ENCODE data around the gene ANKS1A.

Gene ANKS1A

DNA sequence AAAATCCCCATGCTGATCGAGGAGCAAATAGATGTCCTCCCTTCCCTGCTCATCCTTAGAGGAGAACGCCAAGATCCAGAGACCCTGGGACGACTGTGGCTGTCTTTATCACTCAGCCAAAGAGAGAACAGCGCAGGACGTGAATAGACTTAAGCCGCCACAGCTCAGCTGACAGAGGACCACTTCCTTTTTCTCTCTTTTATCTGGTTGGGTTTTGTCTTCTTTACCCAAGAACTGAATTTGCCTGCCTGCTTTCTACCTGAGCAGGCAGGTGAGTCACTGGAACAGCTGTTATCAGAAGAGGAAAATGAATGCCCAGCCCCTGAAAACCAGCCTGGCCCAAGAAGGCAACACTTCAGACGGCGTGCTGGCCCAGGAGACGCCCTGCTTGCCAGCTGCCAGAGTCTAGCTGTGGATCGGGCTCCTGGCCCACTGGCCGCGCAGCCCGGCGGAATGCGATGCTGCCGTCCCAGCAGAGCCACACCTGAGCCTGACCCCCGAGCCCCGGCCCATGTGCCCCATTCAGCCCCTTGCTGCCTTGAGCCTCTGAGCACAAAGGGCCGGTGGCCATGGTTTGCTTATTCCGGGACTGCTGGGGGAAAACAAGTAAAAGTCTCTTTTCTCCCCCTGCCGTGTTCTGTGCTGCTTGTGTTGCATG, 169.9 kb downstream of the ANKS1A start:
- no peak for DNase-seq

DNA sequence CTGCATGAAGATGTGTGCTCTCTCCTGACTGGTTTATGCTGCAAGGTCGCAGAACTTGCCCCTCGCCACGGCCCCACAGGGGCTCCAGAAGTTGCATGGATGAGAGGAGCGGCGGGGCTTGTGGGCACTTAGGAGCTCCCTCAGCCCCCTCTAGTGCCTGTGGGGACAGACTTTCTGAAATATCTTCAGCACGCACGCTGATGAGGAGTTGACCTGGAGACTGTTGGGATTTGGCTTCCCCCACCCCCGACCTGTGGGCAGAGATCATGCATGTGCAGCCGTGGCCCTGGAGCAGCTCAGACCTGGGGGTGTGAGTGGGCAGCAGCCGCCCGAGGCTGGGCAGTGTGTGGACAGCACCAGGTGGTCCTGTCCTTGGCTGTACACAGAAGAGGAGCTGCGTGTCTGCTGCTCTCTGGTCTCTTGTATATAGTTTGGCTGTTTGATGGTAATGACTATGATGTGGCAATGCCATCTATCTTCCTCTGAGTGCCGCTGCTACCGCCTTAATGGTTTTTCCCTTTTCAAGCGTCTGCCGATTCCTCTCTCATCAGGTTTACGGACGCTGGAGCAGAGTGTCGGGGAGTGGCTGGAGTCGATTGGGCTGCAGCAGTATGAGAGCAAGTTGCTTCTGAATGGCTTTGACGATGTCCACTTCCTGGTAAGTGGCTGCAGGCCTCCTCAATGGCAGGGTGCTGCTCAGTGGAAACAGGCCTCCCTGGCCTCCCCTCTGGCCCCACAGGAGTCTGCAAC, 170.7 kb downstream of the ANKS1A start:
- no peak for DNase-seq

DNA sequence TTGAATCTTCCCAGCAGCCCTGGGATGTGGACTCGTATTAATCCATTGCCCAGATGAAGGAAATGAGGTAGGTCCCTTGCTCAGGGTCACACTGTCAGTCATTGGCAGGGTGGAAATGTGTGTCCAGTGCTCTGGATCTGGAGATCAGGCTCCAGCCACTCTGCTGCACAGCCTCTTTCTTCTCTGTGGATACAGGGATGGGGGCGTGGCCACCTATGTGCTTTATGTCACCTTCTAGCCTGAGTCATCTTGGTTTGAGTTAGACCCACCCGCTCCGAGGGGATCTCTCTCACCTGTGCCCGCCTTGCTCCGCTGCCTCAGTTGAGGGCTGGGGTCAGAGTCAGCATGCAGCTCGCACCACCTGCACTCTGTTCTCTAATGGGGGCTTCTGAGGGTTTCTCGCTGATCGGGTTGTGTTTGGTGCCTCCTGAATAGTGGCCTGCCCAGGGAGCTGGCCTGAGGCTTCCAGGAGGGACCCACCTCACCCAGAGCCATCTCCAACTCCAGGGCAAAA, 172.1 kb downstream of the ANKS1A start:
- no peak for DNase-seq

DNA sequence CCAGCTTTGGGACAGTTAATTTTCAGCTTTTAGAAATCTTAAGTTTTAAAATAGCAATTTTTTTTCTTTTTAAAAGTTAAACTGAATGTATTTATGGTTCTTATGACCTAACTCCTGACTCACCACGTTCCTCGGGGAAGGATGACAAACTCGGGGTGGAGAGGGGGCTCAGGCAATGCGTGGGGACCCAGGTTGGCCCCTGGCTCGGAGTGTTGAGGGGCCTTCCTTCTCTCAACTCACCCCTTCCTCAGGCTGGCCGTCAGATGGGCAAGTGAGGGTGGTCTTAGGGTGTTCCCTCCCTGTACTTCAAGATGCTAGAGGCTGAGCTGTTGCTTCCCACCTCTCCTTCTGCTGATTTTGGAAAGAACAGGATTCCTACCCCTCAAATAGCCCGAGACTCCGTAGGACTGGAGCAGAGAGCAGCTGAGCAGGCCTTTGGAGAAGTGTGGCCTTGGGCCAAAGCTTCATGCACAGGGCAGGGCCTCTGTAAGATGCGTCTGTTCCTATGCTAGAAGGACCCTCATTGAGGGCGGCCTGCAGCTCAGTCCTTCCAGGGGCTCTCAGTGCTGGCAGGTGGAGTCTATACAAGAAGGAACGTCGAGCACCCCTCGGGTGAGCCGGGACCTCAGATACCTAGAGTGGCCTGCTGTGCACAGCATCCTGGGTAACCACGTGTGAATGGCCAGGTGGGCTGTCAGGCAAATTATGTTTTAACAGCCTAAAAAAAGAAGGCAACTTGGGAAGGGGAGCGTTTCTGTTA, 172.8 kb downstream of the ANKS1A start:
- no peak for DNase-seq

DNA sequence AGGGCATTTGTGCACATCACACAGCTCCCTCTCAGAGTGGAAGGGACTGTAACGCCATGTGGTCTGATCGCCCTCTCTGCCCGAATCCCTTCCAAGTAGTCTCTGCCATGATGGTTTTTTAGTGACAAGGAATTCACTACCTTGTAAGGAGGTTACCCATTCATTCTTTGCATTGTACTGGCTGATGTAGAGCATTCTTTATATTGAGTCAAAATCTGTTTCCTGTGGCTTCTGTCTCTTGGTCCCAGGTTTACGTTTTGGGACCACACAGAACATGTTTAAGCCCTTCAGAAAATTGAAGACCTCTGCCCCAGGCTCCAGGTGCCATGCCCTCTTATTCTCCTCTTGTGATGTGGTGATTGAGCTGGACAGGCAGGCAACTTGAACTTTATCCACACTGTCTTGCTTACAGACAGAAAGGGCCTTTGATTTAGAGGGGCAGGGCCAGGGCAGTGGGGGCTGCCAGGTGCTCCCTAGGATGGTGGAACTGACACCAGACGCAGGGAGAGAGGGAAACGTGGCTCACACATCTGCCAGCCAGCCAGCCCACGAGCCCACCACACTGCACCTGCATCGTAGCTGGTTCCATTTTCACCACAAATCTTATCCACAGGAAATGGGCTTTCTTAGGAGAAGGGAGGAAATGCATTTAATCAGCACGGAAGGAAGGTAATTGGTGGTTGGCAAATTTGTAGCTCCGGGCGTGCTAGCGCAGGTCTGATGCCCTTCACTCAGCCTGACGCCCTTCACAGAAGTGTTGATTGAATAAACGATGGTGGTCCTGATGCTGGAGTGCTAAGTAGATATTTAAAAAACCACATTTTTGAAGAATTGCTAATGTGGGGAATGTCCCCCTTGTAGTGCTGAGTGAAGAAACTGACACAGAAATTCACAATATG, 173.9 kb downstream of the ANKS1A start:
- DNase-seq: no peak

DNA sequence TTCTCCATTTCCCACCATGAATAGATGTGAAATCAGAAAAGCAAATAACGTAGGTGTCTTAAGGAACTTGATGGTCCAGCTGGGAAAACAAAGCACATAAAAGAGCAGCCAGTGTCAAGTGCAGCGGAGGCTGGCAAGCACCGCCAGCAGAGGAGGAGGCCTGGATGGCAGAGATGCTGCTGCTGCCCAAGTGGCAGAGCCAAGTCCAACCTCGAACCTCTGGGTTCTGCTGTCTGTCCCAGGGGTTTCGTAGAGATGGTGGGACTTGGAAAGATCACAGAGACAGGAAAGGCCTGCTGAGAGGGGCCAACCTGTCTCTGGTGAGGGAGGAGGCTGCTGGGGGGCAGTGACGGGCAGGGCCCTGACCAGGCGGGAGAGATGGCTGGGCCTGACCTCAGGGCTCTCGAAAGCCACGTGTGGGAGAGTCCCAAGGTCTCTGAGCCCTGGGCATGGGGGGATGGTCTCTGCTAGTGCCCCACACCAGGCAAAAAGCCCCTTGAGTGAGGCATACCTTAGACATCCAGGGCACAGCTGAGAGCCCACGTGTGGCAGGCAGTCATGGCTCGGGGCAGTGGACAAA, 174.7 kb downstream of the ANKS1A start:
- no peak for DNase-seq

DNA sequence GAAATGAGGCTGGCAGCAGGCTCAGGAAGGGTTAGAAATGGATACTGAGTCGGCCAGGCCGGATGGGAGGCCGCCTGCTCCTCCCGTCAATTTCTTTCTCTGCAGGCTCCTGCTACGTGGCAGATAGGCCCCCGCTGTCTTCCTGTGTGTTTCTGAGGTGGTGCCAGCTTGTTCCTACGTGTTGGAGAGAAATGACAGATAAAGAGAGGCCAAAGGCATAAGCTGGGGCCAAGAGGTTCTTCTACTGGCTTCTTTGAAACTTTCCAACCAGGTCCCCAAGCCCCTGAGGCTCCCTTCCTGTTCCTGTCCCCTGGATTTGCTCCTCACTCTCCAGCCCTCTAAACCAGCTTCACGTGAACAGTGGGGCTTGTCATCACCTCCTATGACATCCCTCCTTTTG, 175.2 kb downstream of the ANKS1A start:
- no peak for DNase-seq

DNA sequence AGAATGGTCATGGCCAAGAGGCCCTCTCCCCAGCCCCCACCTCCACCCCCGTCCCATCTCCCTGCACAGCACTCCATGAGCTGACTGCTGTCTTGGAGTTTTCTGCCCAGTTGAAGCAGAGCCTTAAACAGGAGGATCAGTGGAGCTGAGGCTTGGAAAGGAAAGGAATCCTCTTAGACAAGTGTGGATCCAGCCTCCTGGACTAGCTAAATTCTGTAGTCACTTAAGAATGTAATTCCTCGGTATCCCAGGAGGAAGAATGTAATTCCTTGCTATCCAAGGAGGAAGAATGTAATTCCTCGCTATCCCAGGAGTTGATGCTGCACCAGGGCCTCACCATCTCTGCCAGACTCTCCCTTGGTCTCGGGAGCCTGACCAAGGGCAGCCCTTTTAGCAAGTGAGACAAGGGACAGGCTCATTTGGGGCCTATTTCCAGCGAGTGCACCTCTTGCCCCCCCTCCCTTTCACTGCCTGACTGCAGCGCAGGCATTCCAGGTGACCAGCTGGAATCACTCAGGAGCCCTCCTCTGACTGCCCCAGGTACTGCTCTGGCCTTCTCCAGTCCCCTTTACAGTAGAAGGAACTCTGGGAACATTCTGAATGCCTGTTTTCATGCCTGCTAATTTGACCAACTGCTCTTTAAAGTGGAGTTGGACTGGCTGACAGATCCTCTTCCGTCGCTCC, 175.8 kb downstream of the ANKS1A start:
- no peak for DNase-seq

DNA sequence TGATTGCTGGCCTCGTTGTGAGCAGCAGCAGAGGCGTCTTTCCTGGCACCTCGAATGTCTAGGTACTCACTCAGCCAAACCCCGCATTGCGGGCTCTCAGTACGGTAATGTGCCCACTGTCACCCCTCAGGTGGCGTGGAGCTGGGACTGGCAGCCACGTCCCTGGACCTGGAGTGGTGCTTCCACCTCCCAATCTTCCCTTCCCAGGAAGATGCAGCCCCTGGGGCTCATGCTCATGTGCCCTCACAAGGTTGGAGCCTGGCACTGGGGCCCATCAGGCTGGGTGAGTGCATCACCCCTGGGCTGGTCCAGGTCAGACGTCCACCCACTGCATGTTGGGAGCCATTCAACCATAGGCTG, 176.4 kb downstream of the ANKS1A start:
- no peak for DNase-seq

DNA sequence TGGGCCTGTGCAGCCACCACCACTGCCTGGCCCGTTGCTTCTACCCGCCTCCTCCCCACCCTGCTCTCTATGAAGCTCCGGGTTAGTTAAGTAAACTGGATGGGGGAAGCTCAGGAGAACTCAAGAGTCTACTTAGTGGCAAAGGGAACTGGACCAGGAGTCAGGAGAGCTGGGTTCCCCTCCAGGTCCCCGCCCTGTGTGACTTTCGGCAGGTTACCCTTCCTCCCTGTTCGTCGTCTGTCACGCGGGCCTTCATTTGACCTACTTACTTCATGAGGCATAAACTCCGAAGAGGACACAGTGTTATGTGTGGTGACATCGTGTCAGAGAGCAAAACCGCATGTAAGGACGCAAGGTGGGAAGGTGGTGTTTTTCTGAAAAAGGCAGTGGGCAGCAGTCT, 176.8 kb downstream of the ANKS1A start:
- no peak for DNase-seq

DNA sequence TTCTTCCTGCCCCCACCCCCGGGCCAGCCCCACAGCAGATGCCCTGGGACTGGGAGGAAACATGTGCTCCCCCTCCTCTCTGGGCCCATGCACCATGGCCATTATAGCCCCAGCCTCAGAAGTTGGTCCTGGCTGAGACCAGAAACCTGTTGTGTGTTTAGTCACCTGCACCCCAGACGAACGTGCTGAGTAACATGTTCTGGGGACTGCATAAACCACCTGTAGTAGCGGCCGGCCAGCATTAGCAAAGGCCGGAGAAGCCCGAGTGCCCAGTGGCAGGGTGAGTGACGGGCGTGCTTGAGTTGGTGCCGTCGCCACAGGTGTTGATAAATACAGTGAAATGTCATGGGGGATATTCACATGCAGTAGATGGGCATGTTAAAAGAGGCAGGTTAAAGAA, 178.2 kb downstream of the ANKS1A start:
- no peak for DNase-seq

DNA sequence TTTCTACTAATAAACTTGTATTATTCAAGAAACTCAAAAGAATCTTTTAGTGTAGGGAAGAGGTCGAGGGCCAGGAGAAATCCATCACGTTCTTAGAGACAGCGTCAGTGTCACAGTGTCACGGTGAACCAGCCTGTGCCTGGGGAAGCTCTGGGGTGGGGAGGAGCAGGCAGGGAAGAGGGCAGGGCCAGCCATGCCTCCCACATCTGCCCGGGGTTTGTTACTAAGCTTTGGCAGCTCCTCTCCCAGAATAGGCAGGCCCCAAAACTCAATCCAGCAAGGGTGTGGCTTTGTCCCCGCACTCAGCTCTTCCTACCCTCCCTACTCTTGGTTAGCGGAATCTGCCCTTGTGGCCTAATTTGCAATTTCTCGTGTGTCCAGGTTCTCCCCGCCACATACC, 179.2 kb downstream of the ANKS1A start:
- DNase-seq: no peak

DNA sequence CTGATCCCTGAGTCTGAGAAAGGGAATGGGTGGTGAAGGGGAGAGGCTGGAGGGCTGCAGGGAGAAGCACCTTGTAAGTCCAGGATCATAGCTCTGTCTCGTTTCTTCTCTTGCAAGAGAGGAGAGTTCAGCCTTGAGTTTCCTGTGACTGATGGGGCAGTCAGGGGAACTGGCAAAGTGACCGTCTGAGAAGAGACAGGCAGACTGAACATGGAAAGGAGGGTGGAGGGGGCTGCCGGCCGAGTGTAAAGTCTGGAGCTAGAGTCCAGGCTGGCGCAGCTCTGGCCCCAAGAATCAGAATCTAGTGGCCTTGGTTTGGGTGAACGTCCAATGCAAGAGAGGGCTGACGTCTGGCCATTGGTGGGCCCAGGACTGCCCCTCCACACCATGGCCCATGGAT, 179.6 kb downstream of the ANKS1A start:
- DNase-seq: no peak

DNA sequence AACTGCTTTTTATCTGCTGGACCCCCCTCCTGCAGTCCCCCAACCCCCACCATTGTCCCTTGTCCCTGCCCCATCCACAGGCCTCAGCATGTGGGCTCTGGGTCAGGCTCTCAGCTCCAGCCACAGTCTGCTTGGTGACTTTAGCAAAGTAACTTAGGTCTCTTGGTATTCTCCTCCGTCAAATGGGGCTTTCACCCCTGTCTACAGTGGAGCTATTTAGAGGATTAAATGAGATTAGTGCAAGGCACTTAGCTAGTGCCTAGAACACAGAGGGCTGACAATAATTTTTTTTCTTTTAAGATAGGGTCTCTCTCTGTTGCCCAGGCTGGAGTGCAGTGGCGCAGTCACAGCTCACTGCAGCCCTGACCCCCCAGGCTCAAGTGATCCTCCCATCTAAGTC, 180.2 kb downstream of the ANKS1A start:
- no peak for DNase-seq

DNA sequence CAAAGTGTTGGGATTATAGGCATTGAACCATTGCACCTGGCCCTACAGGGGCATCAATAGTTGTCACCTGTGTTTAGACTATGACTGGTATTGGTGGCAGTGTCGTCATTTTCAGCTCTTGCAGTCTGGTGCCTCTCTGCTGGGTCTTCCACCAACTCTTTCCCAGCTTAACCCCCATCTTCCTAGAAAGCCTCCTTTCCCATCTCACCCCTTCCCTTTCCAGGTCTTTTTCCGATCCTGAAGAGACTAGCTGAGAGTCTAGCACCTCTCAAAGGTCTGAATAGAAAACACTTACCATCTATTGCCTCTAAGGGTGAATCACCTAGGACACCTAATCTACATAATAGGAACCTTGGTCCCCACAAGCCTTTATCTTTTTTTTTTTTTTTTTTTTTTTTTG, 181.1 kb downstream of the ANKS1A start:
- no peak for DNase-seq

DNA sequence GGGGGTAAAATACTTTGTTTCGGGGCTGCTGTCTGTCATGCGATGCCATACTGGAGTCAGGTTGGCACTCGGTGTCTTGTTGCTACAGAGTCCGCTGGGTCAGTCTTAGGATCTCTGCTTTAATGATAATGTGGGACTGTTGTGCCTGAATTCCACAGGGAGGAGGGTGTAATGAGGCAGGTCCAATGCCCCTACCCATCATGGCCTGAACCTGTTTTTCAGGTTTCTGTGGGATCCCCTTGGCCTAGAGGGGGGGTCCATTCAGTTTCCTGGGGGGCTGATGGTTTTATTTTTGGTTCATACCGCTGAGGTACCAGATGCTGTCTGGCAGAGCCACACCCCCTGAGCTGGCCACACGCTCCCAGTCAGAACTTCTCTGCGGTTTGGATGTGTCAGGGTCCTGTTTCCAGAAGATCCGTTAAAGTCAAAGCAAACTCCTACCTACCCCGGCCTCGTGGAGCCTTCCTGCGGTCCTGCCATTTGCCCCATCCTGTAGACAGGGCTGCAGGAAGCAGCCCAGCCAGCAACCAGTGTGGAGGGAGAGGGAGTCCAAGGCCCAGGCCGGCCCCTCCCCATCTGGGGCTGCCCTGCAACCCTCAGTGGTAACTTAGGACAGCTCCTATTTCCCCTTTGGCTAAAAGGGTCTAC, 182.4 kb downstream of the ANKS1A start:
- no peak for DNase-seq

DNA sequence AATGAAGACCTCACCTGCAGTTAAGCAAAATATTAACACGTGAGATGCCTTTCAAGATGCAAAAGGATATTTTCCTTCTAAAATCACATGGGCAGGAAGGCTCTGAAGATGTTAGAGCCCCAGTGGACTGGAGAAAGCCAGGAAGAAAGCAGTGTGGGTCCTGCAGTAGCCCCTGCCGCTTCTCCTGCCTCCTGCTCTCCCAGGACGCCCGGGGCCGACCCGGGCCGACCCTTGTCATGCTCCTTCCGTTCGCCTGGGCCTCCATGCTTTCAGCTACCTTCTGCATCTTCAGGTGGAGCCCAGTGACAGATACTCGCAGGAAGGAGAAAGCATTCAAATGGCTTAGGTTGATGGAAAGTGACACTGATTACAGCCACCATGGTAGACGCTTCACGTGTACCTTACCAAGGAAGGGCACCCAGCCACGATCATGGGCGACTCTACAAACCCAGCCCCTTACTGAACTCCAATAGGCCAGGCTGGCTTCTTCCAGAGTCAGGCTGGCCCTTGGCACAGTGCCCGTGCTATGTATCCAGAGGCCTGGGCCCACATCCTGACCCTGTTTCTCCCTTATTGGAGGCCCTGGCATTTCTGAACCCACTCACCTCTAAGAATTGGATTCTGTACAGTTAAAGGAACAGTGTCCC, 183.1 kb downstream of the ANKS1A start:
- no peak for DNase-seq

DNA sequence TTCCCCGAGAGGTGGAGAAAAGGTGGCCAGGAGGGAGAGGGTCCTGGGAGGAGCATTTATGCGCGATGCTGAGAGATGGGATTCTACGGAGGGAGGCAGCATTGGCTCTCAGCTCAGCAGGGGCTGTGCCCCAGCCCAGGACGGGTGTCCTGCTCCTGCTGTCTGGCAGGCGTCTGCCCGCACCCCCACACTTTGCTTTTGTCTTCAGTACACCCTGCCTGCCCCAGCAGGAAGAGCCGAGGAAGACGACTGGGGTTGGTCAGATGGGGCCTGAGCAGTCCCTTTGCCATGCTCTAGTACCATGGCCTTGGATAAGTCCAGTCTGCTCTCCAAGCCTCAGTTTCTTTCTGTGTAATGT, 183.6 kb downstream of the ANKS1A start:
- no peak for DNase-seq

DNA sequence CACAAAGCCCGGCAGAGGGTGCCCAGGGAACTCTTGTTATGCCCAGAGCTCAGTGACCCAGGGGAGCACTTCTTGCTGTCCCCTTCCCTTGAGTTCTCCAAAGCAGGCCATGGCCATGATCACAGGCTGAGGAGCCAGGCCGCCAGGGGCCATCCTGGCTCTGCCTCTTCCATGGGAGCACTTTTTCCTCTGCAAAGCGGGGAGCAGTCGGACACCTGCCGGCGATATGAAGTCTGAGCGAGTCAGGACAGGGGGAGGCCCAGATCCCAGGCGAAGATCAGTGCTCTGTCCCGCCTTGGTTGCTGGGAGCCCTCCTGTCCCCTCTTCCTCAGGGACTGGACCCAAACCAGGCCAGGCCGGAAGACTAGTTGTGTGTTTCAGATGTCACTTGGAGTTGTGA, 184.2 kb downstream of the ANKS1A start:
- DNase-seq: no peak

DNA sequence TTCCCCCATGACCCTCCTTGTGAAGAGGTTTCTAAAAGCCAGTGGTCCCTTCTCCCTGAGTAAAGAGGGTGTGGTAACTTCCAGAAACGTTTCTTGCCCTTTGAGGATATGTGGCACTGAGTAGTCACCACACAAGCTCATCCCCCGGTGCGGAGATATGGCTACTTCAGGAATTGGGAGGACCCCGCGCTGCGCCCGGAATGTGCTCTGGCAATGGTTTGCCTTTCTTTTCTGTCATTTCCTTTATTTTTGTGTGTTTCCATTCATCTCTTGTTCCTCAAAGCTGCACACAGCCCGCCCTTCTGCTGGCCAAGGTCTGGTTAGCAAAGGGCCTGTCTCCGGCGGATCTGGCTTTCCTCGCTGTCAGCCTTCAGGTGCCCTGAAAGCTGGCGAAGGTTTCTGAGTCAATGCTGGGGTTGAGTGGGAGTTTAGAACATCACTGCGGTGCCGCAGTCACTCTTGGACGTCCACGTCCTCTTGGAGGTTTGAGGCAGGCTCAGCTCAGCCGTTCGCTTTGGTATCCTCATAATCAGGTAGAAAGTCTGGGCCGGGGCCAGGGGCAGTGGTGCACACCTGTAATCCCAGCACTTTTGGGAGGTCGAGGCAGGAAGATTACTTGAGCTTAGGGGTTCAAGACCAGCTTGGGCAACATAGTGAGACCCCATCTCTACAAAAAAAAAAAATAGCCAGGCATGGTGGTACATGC, 184.9 kb downstream of the ANKS1A start:
- no peak for DNase-seq

All from suppressor macrophage treated with lipopolysaccharide for 4 hours (primary cell).